ENCODE data around the gene PYM1. TPM values are rescaled to one million over a fixed set of nuclear protein-coding genes. Genes with fewer than 3 reads are reported as not detected.

PYM1 gene
- total RNA-seq, 2 donors from 2014 or later = 89.0 to 94.5 TPM

DNA sequence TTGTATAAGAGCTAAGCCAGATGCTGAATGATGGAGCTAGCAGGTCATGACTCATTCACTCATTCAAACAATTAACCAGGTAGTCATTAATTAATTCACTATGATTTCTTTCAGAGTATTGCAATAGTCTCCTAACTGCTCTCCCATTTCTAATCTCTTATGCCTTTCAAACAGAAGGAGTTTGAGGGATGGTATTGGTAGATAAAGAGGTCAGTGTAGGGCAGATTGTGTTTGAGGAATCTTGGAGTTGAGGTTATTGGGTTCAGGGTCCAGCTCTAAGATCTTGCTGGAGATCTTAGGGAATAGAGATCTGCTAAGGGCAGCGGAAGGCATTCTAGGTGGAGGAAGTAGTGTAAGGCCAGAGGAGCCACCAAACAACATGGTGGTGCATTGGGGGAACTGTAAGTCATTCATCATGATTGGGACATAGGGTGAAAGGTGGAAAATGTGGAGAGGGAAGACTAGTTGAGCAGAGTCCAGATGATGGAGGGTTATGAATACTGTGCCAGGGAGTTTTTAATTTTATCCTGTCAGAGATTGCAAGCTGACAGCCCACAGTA is 15.0 kb upstream of the PYM1 start:
- Histone ChIP-seq H3K4me3 (no peak overlapping the region), H3K4me1 (replicated peaks) (no peaks in the 10 kb centered on the region), H3K9me3 (no peaks in the 10 kb centered on the region), H3K27ac (no peak overlapping the region), H3K36me3 (no peaks in the 10 kb centered on the region), H3K27me3 (replicated peaks; ENCODE audit: insufficient read depth) (no peaks in the 10 kb centered on the region)
- intact Hi-C loops (cut with DNase I) = no loop called here
- 97% methylated on average over 1 of the region's 1 CpG for WGBS
- no peak for DNase-seq (ENCODE audit: low spot score)
- TF ChIP-seq POLR2AphosphoS5 (IDR thresholded peaks at IDR 0.05) (no peak), CTCF (IDR thresholded peaks at IDR 0.05) (no peak), POLR2A (IDR thresholded peaks at IDR 0.05) (no peak)

- 82% methylated on average over 4 of the region's 4 CpGs for WGBS
- Histone ChIP-seq H3K4me3 (no peak overlapping the region), H3K9me3 (no peaks in the 10 kb centered on the region), H3K4me1 (replicated peaks) (no peaks in the 10 kb centered on the region), H3K36me3 (no peaks in the 10 kb centered on the region), H3K27ac (no peak overlapping the region), H3K27me3 (replicated peaks; ENCODE audit: insufficient read depth) (no peaks in the 10 kb centered on the region)
- DNase-seq (ENCODE audit: low spot score) = no peak
- intact Hi-C loops (cut with DNase I) = no loop called here
- TF ChIP-seq POLR2A (IDR thresholded peaks at IDR 0.05) = no peak
Measured at GRCh38 chr12:55942055-55942454, 14.4 kb upstream of the PYM1 start.

DNA sequence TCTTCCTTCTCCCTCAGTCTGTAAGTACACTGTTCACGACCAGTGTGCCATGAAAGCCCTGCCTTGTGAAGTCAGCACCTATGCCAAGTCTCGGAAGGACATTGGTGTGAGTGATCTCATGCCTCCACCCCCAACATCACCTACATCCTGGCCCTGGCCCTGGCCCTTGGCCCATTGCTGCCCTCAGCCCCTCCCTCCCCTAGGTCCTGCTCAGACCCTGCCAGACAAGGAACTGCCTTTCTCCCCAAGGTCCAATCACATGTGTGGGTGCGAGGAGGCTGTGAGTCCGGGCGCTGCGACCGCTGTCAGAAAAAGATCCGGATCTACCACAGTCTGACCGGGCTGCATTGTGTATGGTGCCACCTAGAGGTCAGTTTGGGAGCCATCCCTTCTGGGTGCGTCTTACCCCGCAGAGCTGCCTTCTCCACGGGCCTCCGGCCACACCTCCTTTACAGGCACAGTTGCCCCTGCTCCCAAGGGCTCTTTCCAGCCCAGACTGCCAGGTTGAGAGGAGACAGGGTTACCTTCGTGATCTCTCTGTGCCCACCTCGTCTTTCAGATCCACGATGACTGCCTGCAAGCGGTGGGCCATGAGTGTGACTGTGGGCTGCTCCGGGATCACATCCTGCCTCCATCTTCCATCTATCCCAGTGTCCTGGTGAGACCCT is 12.5 kb upstream of the PYM1 start:
- TF ChIP-seq CTCF (IDR thresholded peaks at IDR 0.05) (peak; percentile 71 to 94 (median 94)), POLR2A (IDR thresholded peaks at IDR 0.05) (no peak), POLR2AphosphoS5 (IDR thresholded peaks at IDR 0.05) (peak; percentile 77)
- Histone ChIP-seq H3K4me1 (replicated peaks) (no peaks in the 10 kb centered on the region), H3K27ac (peak overlapping the region; percentile 45 to 67), H3K9me3 (no peaks in the 10 kb centered on the region), H3K36me3 (no peaks in the 10 kb centered on the region), H3K27me3 (replicated peaks; ENCODE audit: insufficient read depth) (no peaks in the 10 kb centered on the region), H3K4me3 (no peak overlapping the region)
- intact Hi-C loops (cut with DNase I) = no loop called here
- WGBS = 16% methylated on average over 18 of the region's 18 CpGs
- DNase-seq (ENCODE audit: low spot score) = peak; percentile 85

DNA sequence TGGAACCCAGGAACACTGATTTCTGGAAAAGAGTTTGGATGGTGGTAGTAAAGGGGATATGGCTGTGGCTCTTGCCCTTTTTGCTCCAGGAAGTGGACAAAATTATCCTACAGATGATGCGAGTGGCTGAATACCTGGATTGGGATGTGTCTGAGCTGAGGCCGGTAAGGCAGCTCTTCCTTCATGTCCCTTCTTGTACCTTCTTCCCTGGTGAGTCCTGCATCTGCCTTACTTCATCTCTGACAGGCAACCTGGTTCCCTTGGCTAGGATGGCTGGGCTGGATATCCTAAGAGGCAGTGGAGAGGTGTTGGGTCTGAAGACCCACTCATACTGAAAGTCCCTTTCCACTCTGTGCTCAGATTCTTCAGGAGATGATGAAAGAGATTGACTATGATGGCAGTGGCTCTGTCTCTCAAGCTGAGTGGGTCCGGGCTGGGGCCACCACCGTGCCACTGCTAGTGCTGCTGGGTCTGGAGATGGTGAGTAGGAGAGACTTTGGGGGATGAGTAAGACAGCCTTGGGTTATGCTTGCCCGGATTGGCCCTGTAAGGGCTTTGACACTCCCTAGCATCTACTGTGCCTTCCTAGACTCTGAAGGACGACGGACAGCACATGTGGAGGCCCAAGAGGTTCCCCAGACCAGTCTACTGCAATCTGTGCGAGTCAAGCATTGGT is 11.3 kb upstream of the PYM1 start:
- Histone ChIP-seq H3K36me3 (no peaks in the 10 kb centered on the region), H3K27me3 (replicated peaks; ENCODE audit: insufficient read depth) (no peaks in the 10 kb centered on the region), H3K9me3 (no peaks in the 10 kb centered on the region), H3K27ac (no peak overlapping the region), H3K4me3 (no peak overlapping the region), H3K4me1 (replicated peaks) (no peaks in the 10 kb centered on the region)
- WGBS = 91% methylated on average over 8 of the region's 8 CpGs
- TF ChIP-seq CTCF (IDR thresholded peaks at IDR 0.05) (no peak), POLR2AphosphoS5 (IDR thresholded peaks at IDR 0.05) (no peak), POLR2A (IDR thresholded peaks at IDR 0.05) (no peak)
- intact Hi-C loops (cut with DNase I) = loop anchor here (2.0 kb wide), 1 partner anchor 200 kb away; no protein-coding TSS in a partner anchor
- DNase-seq (ENCODE audit: low spot score) = no peak

DNA sequence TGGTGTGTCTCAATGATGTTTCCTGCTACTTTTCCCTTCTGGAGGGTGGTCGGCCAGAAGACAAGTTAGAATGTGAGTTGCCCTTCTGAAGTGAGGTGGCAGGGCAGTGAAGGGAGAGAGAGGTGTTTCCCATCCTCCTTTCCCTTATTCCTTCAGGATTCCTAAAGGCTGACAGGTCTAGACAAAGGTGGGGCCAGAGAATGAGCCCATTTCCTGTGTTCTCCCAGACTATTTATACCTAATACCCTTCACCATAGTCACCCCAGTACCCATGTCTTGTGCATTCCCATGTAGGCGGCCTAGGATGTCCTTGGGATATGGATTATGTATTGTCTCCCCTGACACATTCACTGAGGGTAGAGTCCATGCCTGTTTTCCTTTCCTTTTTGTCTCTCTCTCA is 10.3 kb upstream of the PYM1 start:
- intact Hi-C loops (cut with DNase I) = loop anchor here (2.0 kb wide), 1 partner anchor 199 kb away; no protein-coding TSS in a partner anchor
- no peak for DNase-seq (ENCODE audit: low spot score)
- no peak for TF ChIP-seq POLR2AphosphoS5 (IDR thresholded peaks at IDR 0.05)
- TF ChIP-seq POLR2A (IDR thresholded peaks at IDR 0.05) = no peak
- no peak for TF ChIP-seq CTCF (IDR thresholded peaks at IDR 0.05)
- Histone ChIP-seq H3K4me3 (no peak overlapping the region), H3K27me3 (replicated peaks; ENCODE audit: insufficient read depth) (no peaks in the 10 kb centered on the region), H3K27ac (no peak overlapping the region), H3K36me3 (no peaks in the 10 kb centered on the region), H3K4me1 (replicated peaks) (peaks cover 4% of the 10 kb centered on the region), H3K9me3 (no peaks in the 10 kb centered on the region)
- 93% methylated on average over 2 of the region's 2 CpGs for WGBS
